Stomach (tissue), 9 donors: ENCODE data around the gene ST14. TPM values are rescaled to one million over a fixed set of nuclear protein-coding genes. Genes with fewer than 3 reads are reported as not detected.

Experiments used
- DNase-seq, 2 donors: peaks; one replicate each; pipeline versions ENCODE4 v3.0.0 to v3.0.0-alpha.2; 2013 to 2019
- H3K27ac ChIP-seq, 5 donors: fragments of 200-600 bp in 4 of 5; sonication (generic) in 4 of 5; one replicate each; pipeline ENCODE4 v1.5.1; 2013 to 2019; ENCODE audit warnings: mild to moderate bottlenecking in 1 of 5, moderate library complexity in 1 of 5
- H3K27me3 ChIP-seq, 3 donors: fragments of 200-600 bp; sonication (generic); one replicate each; pipeline ENCODE4 v1.5.1; 2017 to 2019; ENCODE audit warnings: mixed run types in 1 of 3
- H3K36me3 ChIP-seq, 4 donors: fragments of 200-600 bp; sonication (generic); 1 replicate in 3 of 4; 2 replicates in 1 of 4; pipeline ENCODE4 v1.5.1; 2016 to 2019
- H3K4me1 ChIP-seq, 4 donors: fragments of 200-600 bp; sonication (generic); one replicate each; pipeline ENCODE4 v1.5.1; 2016 to 2019
- H3K4me3 ChIP-seq, 4 donors: fragments of 200-600 bp; sonication (generic) in 3 of 4; one replicate each; pipeline ENCODE4 v1.5.1; 2016 to 2019; ENCODE audit warnings: mild to moderate bottlenecking in 1 of 4
- H3K9me3 ChIP-seq, 4 donors: fragments of 200-600 bp; sonication (generic); one replicate each; pipeline ENCODE4 v1.5.1; 2016 to 2019
- CTCF ChIP-seq, 7 experiments: fragments of 450-650 bp in 4 of 7; fragments of 200-600 bp in 3 of 7; sonication (generic) in 3 of 7; IDR thresholded peaks; one replicate each; pipeline ENCODE4 v1.5.1; 2016 to 2019; ENCODE audit warnings: antibody characterized with exemption in 7 of 7, control low read depth in 2 of 7, mild to moderate bottlenecking in 1 of 7
- EP300 ChIP-seq: sonication (generic); formaldehyde crosslinking; IDR thresholded peaks from one replicate; pipeline ENCODE4 v1.6.1; 2017; ENCODE audit warnings: antibody characterized with exemption
- POLR2A ChIP-seq, 4 donors: fragments of 450-650 bp; IDR thresholded peaks; one replicate each; pipeline ENCODE4 v1.6.1; 2016; ENCODE audit warnings: antibody characterized with exemption in 4 of 4, control low read depth in 2 of 4, mild to moderate bottlenecking in 1 of 4, moderate library complexity in 1 of 4
- POLR2AphosphoS5 ChIP-seq, 3 donors: sonication (generic); formaldehyde crosslinking; IDR thresholded peaks; one replicate each; pipeline ENCODE4 v1.6.1; 2016; ENCODE audit warnings: antibody characterized with exemption in 3 of 3
- WGBS, 5 donors: extraction: QIAGEN DNeasy Blood & Tissue Kit in 3 of 5; methylation state at CpG; one replicate each; pipeline versions ENCODE4 v1.1.5 to v1.1.7; 2013 to 2018; 5-methylcytosine and 5-hydroxymethylcytosine counted together
- intact Hi-C: fragments of 100-400 bp; cut with DNase I; formaldehyde crosslinking; loops from one replicate; pipeline ENCODE4 v1.15.1; 2023; ENCODE audit warnings: low total_unique reads
- polyA plus RNA-seq, 3 donors: library from polyadenylated mRNA; stranded (reverse); fragments of 200-250 nt; gene quantifications; one replicate each; pipeline ENCODE4 v1.2.3, GENCODE V29; 2013
- total RNA-seq, 5 donors: library from RNA; depleted of rRNA; stranded (reverse); fragments of >200 nt; gene quantifications; one replicate each; pipeline versions ENCODE4 v1.1.0 to v1.2.3, GENCODE V29; 2014 to 2016
- donor health status: healthy with polysubstance abuse.
- donor health status: Bipolar disorder and iron deficiency.
- donor health status: healthy.

The ST14 gene
- total and polyA plus RNA-seq, 8 donors = 12.4 to 380 (median 50.0) TPM

GRCh38 chr11:130209128-130209932, 49.7 kb downstream of the ST14 start:
- Histone ChIP-seq H3K27ac (peak overlapping the region in 2 of 5 donors; percentile 69 to 89), H3K27me3 (peaks cover 0 to 4% (median 0%) of the 10 kb centered on the region in 3 donors), H3K36me3 (peaks cover 0 to 52% (median 41%) of the 10 kb centered on the region in 4 donors), H3K4me3 (no peak overlapping the region), H3K9me3 (no peaks in the 10 kb centered on the region), H3K4me1 (peaks cover 8 to 16% (median 9%) of the 10 kb centered on the region in 4 donors)
- 91 to 93% (median 92%) methylated on average over 40 to 53 of the region's 53 CpGs for WGBS, 5 donors
- TF ChIP-seq CTCF (IDR thresholded peaks at IDR 0.05) (no peak), POLR2AphosphoS5 (IDR thresholded peaks at IDR 0.05) (peak in 1 of 3 donors; percentile 23), POLR2A (IDR thresholded peaks at IDR 0.05) (no peak), EP300 (peak; percentile 65)
- intact Hi-C loops = loop anchor here (10.0 kb wide), 1 partner anchor 215 kb away; the partner anchor contains the start of gene ADAMTS8
- peak; percentile 5 to 24 for DNase-seq

- peaks cover 8 to 16% (median 9%) of the 10 kb centered on the region in 4 donors for H3K4me1 ChIP-seq
- 87 to 90% (median 88%) methylated on average over 22 to 23 of the region's 23 CpGs for WGBS, 5 donors
- TF ChIP-seq CTCF (IDR thresholded peaks at IDR 0.05) (no peak), POLR2A (IDR thresholded peaks at IDR 0.05) (no peak), POLR2AphosphoS5 (IDR thresholded peaks at IDR 0.05) (no peak), EP300 (no peak)
- H3K4me3 ChIP-seq = no peak overlapping the region
- intact Hi-C loops = loop anchor here (10.0 kb wide), 2 partner anchors 215 to 655 kb away; partner anchors contain the start of gene ADAMTS8
- peaks cover 0 to 52% (median 37%) of the 10 kb centered on the region in 4 donors for H3K36me3 ChIP-seq
- peak; percentile 3 to 23 for DNase-seq
- H3K27me3 ChIP-seq = peaks cover 0 to 4% (median 0%) of the 10 kb centered on the region in 3 donors
- no peaks in the 10 kb centered on the region for H3K9me3 ChIP-seq
- peak overlapping the region in 2 of 5 donors; percentile 69 to 89 for H3K27ac ChIP-seq
Observed at GRCh38 chr11:130209954-130210854, 50.6 kb downstream of the ST14 start.

DNA sequence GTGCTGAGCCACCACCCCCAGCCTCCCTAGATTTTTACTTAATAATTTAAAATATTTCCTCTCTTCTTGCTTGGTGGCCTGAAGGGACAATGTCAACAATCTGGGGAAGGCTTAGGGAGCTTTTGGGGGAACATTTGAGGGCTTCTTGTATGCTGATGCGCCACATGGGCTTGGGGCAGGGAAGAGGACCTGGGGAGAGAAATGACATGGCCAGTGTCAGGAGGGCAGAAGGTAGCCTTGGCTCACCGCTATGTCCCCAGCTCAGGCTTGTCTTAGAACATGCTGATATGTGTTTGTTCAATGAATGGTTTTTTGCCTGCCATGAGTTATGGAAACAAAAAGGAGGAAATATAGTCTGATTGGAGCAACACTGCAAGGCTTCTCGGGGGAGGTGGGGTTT, 51.6 kb downstream of the ST14 start:
- peak in 1 of 2 donors; percentile 1 for DNase-seq
- H3K27me3 ChIP-seq = peaks cover 0 to 4% (median 0%) of the 10 kb centered on the region in 3 donors
- H3K9me3 ChIP-seq = no peaks in the 10 kb centered on the region
- H3K27ac ChIP-seq = peak overlapping the region in 1 of 5 donors; percentile 57
- H3K4me1 ChIP-seq = peaks cover 8 to 16% (median 9%) of the 10 kb centered on the region in 4 donors
- WGBS, 5 donors = 58 to 78% (median 65%) methylated on average over 3 of the region's 3 CpGs
- H3K36me3 ChIP-seq = peaks cover 0 to 46% (median 36%) of the 10 kb centered on the region in 4 donors
- H3K4me3 ChIP-seq = no peak overlapping the region
- intact Hi-C loops = loop anchor here (10.0 kb wide), 1 partner anchor 654 kb away; no protein-coding TSS in a partner anchor
- TF ChIP-seq POLR2AphosphoS5 (IDR thresholded peaks at IDR 0.05) (no peak), POLR2A (IDR thresholded peaks at IDR 0.05) (no peak), EP300 (no peak), CTCF (IDR thresholded peaks at IDR 0.05) (no peak)
